Left ventricle myocardium inferior (tissue), 1 donor: ENCODE measurements around the gene KPNA6. TPM values are rescaled to one million over a fixed set of nuclear protein-coding genes. Genes with fewer than 3 reads are reported as not detected.
A peak's percentile ranks its signal among the peaks of the same experiment; 100 is the strongest.
"Not testable (repeated sequence)": the region's sequence is repeated elsewhere in the genome, so short reads cannot be mapped to it uniquely, and the experiment has no call there.

ENCODE experiments used
- DNase-seq: peaks from one replicate; pipeline ENCODE4 v3.0.0-alpha.2; 2020
- H3K27ac ChIP-seq: fragments of 200-600 bp; replicated peaks from 2 replicates; pipeline ENCODE4 v1.8.0; 2021
- H3K27me3 ChIP-seq: fragments of 200-600 bp; 2 replicates; pipeline ENCODE4 v1.8.0; 2021; ENCODE audit warnings: low read depth
- H3K36me3 ChIP-seq: fragments of 200-600 bp; 2 replicates; pipeline ENCODE4 v1.8.0; 2021
- H3K4me1 ChIP-seq: fragments of 200-600 bp; 2 replicates; pipeline ENCODE4 v1.8.0; 2021
- H3K4me3 ChIP-seq: fragments of 200-600 bp; 2 replicates; pipeline ENCODE4 v1.8.0; 2021; ENCODE audit warnings: mild to moderate bottlenecking, moderate library complexity
- H3K9me3 ChIP-seq: fragments of 200-600 bp; replicated peaks from 2 replicates; pipeline ENCODE4 v1.8.0; 2021
- intact Hi-C: fragments of 100-400 bp; cut with micrococcal nuclease; formaldehyde crosslinking; loops from one replicate; pipeline ENCODE4 v1.11.0; 2022
- long read RNA-seq: library from polyadenylated mRNA; unstranded; transcript quantifications from one replicate; pipeline ENCODE4 v2.0.0, GENCODE V29; 2021
- total RNA-seq: library from RNA; stranded (reverse); fragmentation: NEBNext Ultra II Directional; extraction: Animal tissue kit (Norgen Biotek cat#: 25700); gene quantifications from one replicate; pipeline ENCODE4 v1.2.1, GENCODE V29; 2021
- TF ChIP-seq, protein P1 (sequence below): fragments of 200-600 bp; IDR thresholded peaks from 2 replicates; pipeline ENCODE4 v1.8.0; 2021; ENCODE audit warnings: antibody characterized with exemption, mild to moderate bottlenecking, borderline replicate concordance
- donor health status: DM: no; HTN: yes; CAD: no; lungs with severe emphysema.

KPNA6 gene
- 75.9 TPM for total RNA-seq
- long read RNA-seq, full-length matches to known transcripts = 10 of 26 reads
- long read RNA-seq, partial matches to known transcripts = 12 of 26 reads
- long read RNA-seq, other reads (novel, unspliced or antisense) = 4 of 26 reads

DNA sequence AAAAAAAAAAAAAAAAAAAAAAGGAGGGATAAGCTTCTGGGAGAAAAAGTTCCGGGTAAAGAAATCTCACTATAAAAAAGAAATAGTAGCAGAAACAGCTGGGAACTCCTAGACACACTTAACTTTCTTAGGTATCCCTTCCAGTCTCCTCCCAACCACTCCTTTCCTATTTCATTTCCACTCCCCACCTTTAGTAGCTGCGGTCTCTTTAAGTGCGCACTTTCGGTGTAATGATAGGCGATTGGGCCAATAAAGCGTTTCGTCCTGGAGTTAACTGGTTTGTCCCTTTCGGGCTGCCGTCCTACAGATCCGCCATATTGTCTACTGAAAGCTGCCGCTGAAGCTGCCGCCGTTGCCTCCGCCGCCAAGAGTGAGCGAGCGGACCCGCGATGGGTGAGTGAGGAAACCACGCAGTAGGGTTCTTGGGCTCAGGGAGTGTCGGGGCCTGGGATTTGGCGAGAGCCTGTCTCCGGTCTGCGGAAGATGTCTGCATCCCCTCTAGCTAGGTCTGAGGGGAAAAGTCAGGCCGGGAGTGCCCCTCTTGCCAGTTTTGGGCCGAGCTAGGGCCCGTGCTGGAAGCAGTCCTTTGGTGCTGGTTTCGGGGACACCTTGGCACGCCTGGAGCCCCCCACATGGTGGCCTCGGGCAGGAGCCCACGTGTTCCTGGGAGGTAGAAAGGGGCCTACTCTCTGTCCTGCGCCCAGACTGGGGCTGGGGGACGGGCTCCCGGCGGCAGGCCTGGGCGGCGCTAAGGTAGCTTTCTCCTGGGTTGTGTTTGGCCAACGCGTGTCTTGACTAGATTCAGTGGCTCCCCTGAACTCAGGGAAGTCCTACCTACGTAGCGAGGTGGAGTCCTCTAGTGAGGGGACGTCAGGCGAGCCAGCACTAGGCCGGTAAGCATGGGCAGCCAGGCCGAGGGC lies at the start of gene KPNA6:
Gene KPNA6, plus strand, starts transcription at position 315 of the 920 bp plus-strand sequence. Its CDS starts 75 bp downstream, at position 390.
- Histone ChIP-seq H3K36me3 (no peaks in the 10 kb centered on the region), H3K4me1 (peaks cover 52% of the 10 kb centered on the region), H3K27ac (peak within 1 kb of the TSS; percentile 92), H3K27me3 (no peaks in the 10 kb centered on the region), H3K9me3 (no peaks in the 10 kb centered on the region), H3K4me3 (peak within 1 kb of the TSS; percentile 92)
- intact Hi-C loops = no loop called here
- TF ChIP-seq, protein P1, sequence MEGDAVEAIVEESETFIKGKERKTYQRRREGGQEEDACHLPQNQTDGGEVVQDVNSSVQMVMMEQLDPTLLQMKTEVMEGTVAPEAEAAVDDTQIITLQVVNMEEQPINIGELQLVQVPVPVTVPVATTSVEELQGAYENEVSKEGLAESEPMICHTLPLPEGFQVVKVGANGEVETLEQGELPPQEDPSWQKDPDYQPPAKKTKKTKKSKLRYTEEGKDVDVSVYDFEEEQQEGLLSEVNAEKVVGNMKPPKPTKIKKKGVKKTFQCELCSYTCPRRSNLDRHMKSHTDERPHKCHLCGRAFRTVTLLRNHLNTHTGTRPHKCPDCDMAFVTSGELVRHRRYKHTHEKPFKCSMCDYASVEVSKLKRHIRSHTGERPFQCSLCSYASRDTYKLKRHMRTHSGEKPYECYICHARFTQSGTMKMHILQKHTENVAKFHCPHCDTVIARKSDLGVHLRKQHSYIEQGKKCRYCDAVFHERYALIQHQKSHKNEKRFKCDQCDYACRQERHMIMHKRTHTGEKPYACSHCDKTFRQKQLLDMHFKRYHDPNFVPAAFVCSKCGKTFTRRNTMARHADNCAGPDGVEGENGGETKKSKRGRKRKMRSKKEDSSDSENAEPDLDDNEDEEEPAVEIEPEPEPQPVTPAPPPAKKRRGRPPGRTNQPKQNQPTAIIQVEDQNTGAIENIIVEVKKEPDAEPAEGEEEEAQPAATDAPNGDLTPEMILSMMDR = no peak
- peak; percentile 89 for DNase-seq

DNA sequence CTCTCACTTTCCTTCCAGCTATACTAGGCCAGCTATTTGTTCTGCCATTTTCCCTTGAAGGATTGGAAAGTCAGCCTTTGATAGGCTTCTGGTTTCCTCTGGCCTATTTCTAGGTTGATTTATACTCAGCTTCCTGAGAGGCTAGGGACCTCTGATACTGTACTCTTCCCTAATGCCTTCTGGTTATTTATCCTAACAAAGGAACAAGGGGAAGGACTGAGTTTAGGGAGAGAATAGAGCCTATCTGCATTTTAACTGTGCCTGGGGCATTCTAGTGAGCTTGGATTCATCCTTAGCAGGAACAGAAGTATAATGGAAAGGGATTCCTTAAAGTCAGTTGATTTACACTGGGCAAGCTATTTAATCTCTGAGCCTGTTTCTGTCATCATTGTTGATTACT lies 46.9 kb upstream of the KPNA6 start:
- Histone ChIP-seq H3K27ac (no peak overlapping the region), H3K9me3 (no peaks in the 10 kb centered on the region), H3K27me3 (no peaks in the 10 kb centered on the region), H3K4me3 (no peak overlapping the region), H3K4me1 (peaks cover 13% of the 10 kb centered on the region), H3K36me3 (peaks cover 57% of the 10 kb centered on the region)
- DNase-seq = no peak
- intact Hi-C loops = no loop called here
- TF ChIP-seq, protein P1 = no peak

GRCh38 chr1:32062867-32063230 lies 45.0 kb upstream of the KPNA6 start:
- Histone ChIP-seq H3K4me1 (peaks cover 27% of the 10 kb centered on the region), H3K36me3 (peaks cover 40% of the 10 kb centered on the region), H3K27me3 (no peaks in the 10 kb centered on the region), H3K27ac (peak overlapping the region; percentile 51), H3K9me3 (no peaks in the 10 kb centered on the region), H3K4me3 (no peak overlapping the region)
- intact Hi-C loops = no loop called here
- TF ChIP-seq, protein P1 = no peak
- no peak for DNase-seq

- no peaks in the 10 kb centered on the region for H3K9me3 ChIP-seq
- peaks cover 37% of the 10 kb centered on the region for H3K36me3 ChIP-seq
- peaks cover 27% of the 10 kb centered on the region for H3K4me1 ChIP-seq
- intact Hi-C loops = no loop called here
- H3K27me3 ChIP-seq = no peaks in the 10 kb centered on the region
- H3K27ac ChIP-seq = peak overlapping the region; percentile 51
- no peak for DNase-seq
- TF ChIP-seq, protein P1 = peak; percentile 64
- H3K4me3 ChIP-seq = no peak overlapping the region
Observed at GRCh38 chr1:32063261-32063681, 44.6 kb upstream of the KPNA6 start.

- H3K9me3 ChIP-seq, H3K4me3 ChIP-seq, intact Hi-C loops, H3K27me3 ChIP-seq, DNase-seq: not testable (repeated sequence)
- H3K4me1 ChIP-seq = peaks cover 27% of the 10 kb centered on the region
- peaks cover 12% of the 10 kb centered on the region for H3K36me3 ChIP-seq
- H3K27ac ChIP-seq = peak overlapping the region; percentile 63
Observed at GRCh38 chr1:32065613-32066488, 42.0 kb upstream of the KPNA6 start.
